ENCODE results near the gene ESRRG.

DNA sequence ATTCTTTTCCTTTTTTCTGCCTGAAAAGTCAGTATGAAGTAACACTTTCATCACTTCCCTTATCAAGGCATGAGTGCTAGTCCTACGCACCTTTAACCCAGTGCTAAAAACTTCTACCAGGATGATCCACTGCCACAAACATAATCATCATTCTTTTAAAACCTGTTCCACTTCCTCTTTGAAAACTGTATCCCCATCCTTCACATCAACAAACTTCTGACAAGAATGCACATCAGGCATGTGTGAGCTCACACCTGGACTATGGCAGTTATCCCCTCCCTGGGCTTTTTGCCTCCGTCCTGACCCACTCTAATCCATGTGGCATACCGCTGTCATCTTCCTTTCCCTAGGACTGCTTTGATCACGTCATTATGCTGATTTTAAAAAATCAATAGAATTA is 70.2 kb downstream of the ESRRG start:
- TF ChIP-seq RAD21 (IDR thresholded peaks at IDR 0.05 in 1 of 2, conservative IDR thresholded peaks at IDR 0.05 in 1 of 2; ENCODE audit: low read depth in 2 of 2, low read length in 2 of 2): no peak
- no peak for TF ChIP-seq JUND (IDR thresholded peaks at IDR 0.05; ENCODE audit: low read length)
- no peak for TF ChIP-seq POLR2AphosphoS5 (IDR thresholded peaks at IDR 0.05; ENCODE audit: low read depth, low read length)
- no peak for TF ChIP-seq CREB1 (IDR thresholded peaks at IDR 0.05)
- TF ChIP-seq EZH2 (IDR thresholded peaks at IDR 0.05; ENCODE audit: low read depth, low read length, severe bottlenecking): no peak
- TF ChIP-seq, protein P1, sequence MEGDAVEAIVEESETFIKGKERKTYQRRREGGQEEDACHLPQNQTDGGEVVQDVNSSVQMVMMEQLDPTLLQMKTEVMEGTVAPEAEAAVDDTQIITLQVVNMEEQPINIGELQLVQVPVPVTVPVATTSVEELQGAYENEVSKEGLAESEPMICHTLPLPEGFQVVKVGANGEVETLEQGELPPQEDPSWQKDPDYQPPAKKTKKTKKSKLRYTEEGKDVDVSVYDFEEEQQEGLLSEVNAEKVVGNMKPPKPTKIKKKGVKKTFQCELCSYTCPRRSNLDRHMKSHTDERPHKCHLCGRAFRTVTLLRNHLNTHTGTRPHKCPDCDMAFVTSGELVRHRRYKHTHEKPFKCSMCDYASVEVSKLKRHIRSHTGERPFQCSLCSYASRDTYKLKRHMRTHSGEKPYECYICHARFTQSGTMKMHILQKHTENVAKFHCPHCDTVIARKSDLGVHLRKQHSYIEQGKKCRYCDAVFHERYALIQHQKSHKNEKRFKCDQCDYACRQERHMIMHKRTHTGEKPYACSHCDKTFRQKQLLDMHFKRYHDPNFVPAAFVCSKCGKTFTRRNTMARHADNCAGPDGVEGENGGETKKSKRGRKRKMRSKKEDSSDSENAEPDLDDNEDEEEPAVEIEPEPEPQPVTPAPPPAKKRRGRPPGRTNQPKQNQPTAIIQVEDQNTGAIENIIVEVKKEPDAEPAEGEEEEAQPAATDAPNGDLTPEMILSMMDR (IDR thresholded peaks at IDR 0.05; ENCODE audit: control extremely low read depth in 1 of 3, insufficient read depth in 1 of 3, low read depth in 1 of 3, low read length in 3 of 3): no peak
- TF ChIP-seq POLR2A (IDR thresholded peaks at IDR 0.05; ENCODE audit: control extremely low read depth in 1 of 2, low read depth in 2 of 2, low read length in 2 of 2): no peak
- no peak for TF ChIP-seq HDAC6 (IDR thresholded peaks at IDR 0.05; ENCODE audit: low read depth, low read length)
- TF ChIP-seq BRCA1 (IDR thresholded peaks at IDR 0.05; ENCODE audit: low read depth, low read length): no peak
- TF ChIP-seq CHD2 (IDR thresholded peaks at IDR 0.05; ENCODE audit: low read length): no peak
- no peak for TF ChIP-seq TEAD4 (IDR thresholded peaks at IDR 0.05; ENCODE audit: low read depth, low read length)
- no peak for TF ChIP-seq SAP30 (IDR thresholded peaks at IDR 0.05; ENCODE audit: insufficient read depth, insufficient replicate concordance, low read length)
- TF ChIP-seq SIN3A (conservative IDR thresholded peaks at IDR 0.05 in 1 of 2, IDR thresholded peaks at IDR 0.05 in 1 of 2; ENCODE audit: low read depth in 1 of 2, low read length in 2 of 2): no peak
- TF ChIP-seq SUZ12 (IDR thresholded peaks at IDR 0.05; ENCODE audit: low read length): no peak

Measured in H1 (cell line).